Erythroblast (primary cell): ENCODE results near the gene ZNF92.
"Not testable (repeated sequence)": the region's sequence is repeated elsewhere in the genome, so short reads cannot be mapped to it uniquely, and the experiment has no call there.

Experiments
- GATA1 ChIP-seq: IDR thresholded peaks from 2 replicates; pipeline ENCODE4 v1.6.1; 2011; ENCODE audit warnings: low read depth, mild to moderate bottlenecking, control low read depth, low read length, moderate library complexity
- POLR2A ChIP-seq: IDR thresholded peaks from 2 replicates; pipeline ENCODE4 v1.6.1; 2011; ENCODE audit warnings: mild to moderate bottlenecking, low read length

DNA sequence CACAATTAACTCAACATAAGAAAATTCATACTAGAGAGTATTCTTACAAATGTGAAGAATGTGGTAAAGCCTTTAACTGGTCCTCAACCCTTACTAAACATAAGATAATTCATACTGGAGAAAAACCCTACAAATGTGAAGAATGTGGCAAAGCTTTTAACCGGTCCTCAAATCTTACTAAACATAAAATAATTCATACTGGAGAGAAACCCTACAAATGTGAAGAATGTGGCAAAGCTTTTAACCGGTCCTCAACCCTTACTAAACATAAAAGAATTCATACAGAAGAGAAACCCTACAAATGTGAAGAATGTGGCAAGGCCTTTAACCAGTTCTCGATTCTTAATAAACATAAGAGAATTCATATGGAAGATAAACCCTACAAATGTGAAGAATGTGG is 25.0 kb downstream of the ZNF92 start:
- TF ChIP-seq POLR2A, GATA1: not testable (repeated sequence)
